Measurements from ENCODE around the gene SPACA1.

- no peak for TF ChIP-seq POLR2A (IDR thresholded peaks at IDR 0.05; ENCODE audit: low read length)
- TF ChIP-seq GATA1 (IDR thresholded peaks at IDR 0.05; ENCODE audit: low read depth, low read length): no peak
These were observed at the start of gene SPACA1 for GRCh38 chr6:88047510-88048150.
